ENCODE data around the gene B3GNT8. TPM values are rescaled to one million over a fixed set of nuclear protein-coding genes. Genes with fewer than 3 reads are reported as not detected.

B3GNT8 gene
- total and polyA plus RNA-seq, 9 of the 15 experiments (the other 6 are each of a cell fraction or from before 2014, with no cell fraction given) = 0.11 to 2.9 (median 0.65) TPM; not detected in 2

DNA sequence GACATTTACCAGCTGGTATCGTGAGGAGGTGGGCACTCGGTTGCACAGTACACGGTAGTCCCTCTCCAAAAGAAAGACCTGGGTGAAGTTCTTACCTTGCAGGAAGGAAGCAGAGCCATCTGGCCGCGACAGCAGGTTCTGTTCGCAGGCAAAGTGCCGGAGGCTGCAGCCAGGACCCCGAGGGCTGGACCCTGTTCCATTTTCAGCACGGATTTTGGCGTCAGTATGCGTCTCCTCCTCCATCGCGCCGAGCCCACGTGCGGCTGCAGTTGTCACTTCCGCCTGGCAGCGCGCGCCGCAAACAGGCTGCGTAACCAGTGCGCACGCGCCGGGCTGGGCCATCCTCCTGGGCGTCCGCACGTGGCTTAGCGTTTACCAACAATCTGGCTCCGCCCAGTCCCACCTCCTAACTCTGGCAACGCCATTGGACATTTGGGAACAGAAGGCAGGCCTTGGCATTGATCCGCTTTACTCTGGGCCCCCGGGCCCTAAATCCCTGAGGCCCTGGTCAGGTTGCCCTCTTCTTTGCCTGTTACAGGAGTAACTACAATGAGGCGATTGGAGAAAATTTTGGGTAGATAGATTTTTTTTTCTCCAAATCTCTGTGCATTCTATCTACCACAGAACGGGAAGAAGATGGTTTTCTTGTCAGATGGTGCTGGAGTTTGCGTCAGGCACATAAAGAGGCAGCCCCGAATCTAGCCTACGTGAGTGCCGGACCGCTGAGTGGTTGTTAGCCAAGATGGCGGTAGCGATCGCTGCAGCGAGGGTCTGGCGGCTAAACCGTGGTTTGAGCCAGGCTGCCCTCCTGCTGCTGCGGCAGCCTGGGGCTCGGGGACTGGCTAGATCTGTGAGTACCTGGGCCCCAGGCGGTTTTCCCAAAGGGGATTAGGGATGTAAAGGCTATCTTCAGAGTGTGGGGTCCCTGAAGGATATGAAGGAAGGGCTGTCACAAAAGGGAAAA lies 29.8 kb downstream of the B3GNT8 start, which contains the start of the genes BCKDHA and EXOSC5 (continued):
- TF ChIP-seq, protein P1, sequence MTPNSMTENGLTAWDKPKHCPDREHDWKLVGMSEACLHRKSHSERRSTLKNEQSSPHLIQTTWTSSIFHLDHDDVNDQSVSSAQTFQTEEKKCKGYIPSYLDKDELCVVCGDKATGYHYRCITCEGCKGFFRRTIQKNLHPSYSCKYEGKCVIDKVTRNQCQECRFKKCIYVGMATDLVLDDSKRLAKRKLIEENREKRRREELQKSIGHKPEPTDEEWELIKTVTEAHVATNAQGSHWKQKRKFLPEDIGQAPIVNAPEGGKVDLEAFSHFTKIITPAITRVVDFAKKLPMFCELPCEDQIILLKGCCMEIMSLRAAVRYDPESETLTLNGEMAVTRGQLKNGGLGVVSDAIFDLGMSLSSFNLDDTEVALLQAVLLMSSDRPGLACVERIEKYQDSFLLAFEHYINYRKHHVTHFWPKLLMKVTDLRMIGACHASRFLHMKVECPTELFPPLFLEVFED (CRISPR knock-in tag; conservative IDR thresholded peaks at IDR 0.05) = peak; percentile 74; the same call in 1 of the 2 replicates
- TF ChIP-seq, protein P2, sequence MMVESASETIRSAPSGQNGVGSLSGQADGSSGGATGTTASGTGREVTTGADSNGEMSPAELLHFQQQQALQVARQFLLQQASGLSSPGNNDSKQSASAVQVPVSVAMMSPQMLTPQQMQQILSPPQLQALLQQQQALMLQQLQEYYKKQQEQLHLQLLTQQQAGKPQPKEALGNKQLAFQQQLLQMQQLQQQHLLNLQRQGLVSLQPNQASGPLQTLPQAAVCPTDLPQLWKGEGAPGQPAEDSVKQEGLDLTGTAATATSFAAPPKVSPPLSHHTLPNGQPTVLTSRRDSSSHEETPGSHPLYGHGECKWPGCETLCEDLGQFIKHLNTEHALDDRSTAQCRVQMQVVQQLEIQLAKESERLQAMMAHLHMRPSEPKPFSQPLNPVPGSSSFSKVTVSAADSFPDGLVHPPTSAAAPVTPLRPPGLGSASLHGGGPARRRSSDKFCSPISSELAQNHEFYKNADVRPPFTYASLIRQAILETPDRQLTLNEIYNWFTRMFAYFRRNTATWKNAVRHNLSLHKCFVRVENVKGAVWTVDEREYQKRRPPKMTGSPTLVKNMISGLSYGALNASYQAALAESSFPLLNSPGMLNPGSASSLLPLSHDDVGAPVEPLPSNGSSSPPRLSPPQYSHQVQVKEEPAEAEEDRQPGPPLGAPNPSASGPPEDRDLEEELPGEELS (CRISPR knock-in tag; IDR thresholded peaks at IDR 0.05; ENCODE audit: borderline replicate concordance) = 0 out of 2 replicates have a peak, but pooled peaks have one; percentile 45

DNA sequence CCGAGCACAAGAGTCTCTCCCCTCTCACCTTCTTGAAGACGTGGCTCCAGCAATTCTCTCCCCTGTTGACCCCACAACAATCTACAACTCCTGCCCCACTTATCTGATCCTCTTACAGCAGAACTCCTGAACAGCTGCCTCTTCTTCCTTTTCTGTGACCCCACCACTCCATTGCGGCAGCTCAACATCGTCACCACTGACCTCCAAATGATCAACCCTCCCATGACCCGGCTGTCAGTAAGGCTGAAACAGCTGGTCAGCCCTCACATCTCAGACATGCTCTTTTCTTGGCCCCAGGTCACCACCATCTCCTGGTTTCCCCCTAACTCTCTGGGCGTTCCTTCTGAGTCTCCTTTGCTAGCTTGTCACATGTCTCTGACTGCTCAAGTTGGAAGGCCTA lies 31.8 kb downstream of the B3GNT8 start:
- Histone ChIP-seq H3K79me2 (ENCODE audit: control insufficient read depth, insufficient read depth, low read length) (peaks cover 48% of the 10 kb centered on the region), H3K9me3 (replicated peaks; ENCODE audit: control insufficient read depth, insufficient read depth, low read depth, low read length) (no peaks in the 10 kb centered on the region), H3K4me1 (replicated peaks in 1 of 2; ENCODE audit: control insufficient read depth in 2 of 2, insufficient read depth in 2 of 2, low read length in 2 of 2) (peaks cover 15 to 22% of the 10 kb centered on the region in 2 experiments; a peak in 4 of 5 replicates), H3K36me3 (ENCODE audit: control insufficient read depth, insufficient read depth, low read length) (peaks cover 31% of the 10 kb centered on the region; the same call in 2 of the 3 replicates), H4K20me1 (replicated peaks; ENCODE audit: control insufficient read depth, insufficient read depth, low read length) (no peaks in the 10 kb centered on the region), H3K4me2 (ENCODE audit: insufficient read depth, low read length) (peak overlapping the region; percentile 90), H3K9ac (ENCODE audit: insufficient read depth in 1 of 2, low read depth in 2 of 2, low read length in 2 of 2) (peak overlapping the region; percentile 60 to 76; a peak in 3 of 4 replicates), H3K27ac (ENCODE audit: extremely low read depth, low read depth, low read length) (peak overlapping the region; percentile 51), H3K9me1 (ENCODE audit: control insufficient read depth, insufficient read depth, low read length) (no peaks in the 10 kb centered on the region), H3K4me3 (peak overlapping the region; percentile 73), H3K27me3 (ENCODE audit: control insufficient read depth in 2 of 2, insufficient read depth in 2 of 2, low read length in 2 of 2) (no peaks in the 10 kb centered on the region), H2AFZ (ENCODE audit: low read depth, low read length) (0 out of 2 replicates have a peak overlapping the region, but pooled peaks have one; percentile 33)
- intact Hi-C loops (cut with micrococcal nuclease) (loop anchor here (5.0 kb wide), 1 partner anchor 37 kb away; no protein-coding TSS in a partner anchor), in situ Hi-C loops (cut with MboI) (no loop called here)
- FAIRE-seq (peak; percentile 79), DNase-seq (ENCODE audit: extremely low read depth in 1 of 4, low spot score in 3 of 4) (peak in 3 of 4 experiments; percentile 27 to 61 (median 29)), ATAC-seq (peak; percentile 7; the same call in 2 of the 3 replicates)
- ChIA-PET POLR2A (interaction anchor here (0.6 to 1.6 kb wide), 3 partner anchors 9 to 31 kb away, joined by 3 to 7 read pairs (median 4); partner anchors contain the start of gene B9D2), CTCF (ENCODE audit: low intra/inter-chr PET ratio) (no interaction called here)
- 2% methylated on average over 6 of the region's 6 CpGs for WGBS (ENCODE audit: insufficient coverage, low coverage, missing lambda C conversion rate)
- BruUV-seq (replicated peaks) = no TSS peak

All from K562 (cell line).